Measurements from ENCODE around the gene RPS15. TPM values are rescaled to one million over a fixed set of nuclear protein-coding genes. Genes with fewer than 3 reads are reported as not detected.

The RPS15 gene
- polyA plus RNA-seq, 6 donors from 2014 or later = 2,496 to 3,315 (median 3,022) TPM

DNA sequence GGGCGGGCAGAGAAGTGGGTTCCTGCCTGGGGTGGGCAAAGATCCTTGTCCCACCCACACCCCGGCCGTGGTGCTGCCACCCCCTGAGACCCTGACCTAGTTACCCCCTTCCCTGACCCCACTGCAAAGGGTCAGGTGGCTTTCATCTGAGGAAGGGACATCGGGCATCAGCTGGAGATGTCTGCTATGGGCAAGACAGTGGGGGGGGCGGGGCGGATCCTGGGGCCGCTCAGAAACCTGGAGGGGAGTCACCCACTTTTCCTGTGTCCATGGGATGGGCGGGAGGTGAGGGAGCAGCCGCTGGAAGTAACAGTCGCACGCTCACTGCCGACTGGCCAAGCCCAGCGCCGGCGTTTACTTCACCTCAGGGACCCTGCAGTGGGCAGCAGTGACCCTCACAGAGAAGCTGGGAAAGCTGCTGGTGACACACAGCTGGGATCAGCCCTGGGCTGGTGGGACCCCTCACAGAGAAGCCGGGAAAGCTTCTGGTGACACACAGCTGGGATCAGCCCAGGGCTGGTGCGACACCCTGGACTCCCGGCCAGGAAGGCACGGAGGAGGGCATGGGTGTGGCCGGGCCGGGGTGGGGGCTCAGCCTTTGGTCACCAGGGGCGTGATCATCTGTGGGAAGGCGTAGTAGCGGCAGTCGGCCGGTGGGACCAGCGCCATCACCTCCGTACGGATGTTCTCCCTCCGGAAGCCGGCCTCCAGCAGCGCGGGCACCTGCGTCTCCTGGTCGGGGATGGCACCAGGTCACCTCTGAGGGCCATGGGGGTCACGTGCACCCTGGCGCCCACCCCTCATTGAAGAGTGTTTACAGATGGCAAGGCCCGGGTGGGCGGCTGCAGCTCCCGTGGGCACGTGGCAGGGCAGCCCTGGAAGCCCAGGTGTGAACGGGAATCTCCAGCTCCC, 41.2 kb upstream of the RPS15 start:
- DNase-seq (no peak), ATAC-seq (ENCODE audit: low read depth in 2 of 2) (no peak)
- no peaks in the 10 kb centered on the region for H3K36me3 Mint-ChIP-seq
- H3K4me1 Mint-ChIP-seq = peaks cover 4 to 7% (median 6%) of the 10 kb centered on the region in 3 donors
- no peak overlapping the region for H3K4me3 Mint-ChIP-seq
- no peaks in the 10 kb centered on the region for H3K27me3 Mint-ChIP-seq
- H3K27ac Mint-ChIP-seq = no peak overlapping the region
- no peaks in the 10 kb centered on the region for H3K9me3 Mint-ChIP-seq

DNA sequence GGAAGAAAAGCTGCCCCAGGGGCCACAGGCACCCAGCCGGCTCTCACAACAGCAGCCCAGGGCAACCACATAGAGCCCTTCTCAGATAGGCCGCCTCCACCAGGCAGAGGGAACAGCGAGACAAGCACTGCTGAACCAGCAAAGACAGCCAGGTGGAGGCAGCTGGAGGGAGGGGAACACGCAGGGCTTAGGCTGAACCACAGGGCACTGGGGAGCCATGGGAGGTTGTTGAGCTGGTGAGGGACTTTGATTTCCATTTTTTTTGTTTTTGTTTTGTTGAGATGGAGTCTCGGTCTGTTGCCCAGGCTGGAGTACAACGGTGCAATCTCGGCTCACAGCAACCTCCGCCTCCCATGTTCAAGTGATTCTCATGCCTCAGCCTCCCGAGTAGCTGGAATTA, 40.4 kb upstream of the RPS15 start:
- DNase-seq (no peak), ATAC-seq (ENCODE audit: low read depth in 2 of 2) (no peak)
- peak overlapping the region in 1 of 6 donors; percentile 56 for H3K27ac Mint-ChIP-seq
- no peak overlapping the region for H3K4me3 Mint-ChIP-seq
- peaks cover 0 to 6% (median 5%) of the 10 kb centered on the region in 3 donors for H3K27me3 Mint-ChIP-seq
- H3K4me1 Mint-ChIP-seq = peaks cover 7 to 12% (median 11%) of the 10 kb centered on the region in 3 donors
- H3K9me3 Mint-ChIP-seq = no peaks in the 10 kb centered on the region
- no peaks in the 10 kb centered on the region for H3K36me3 Mint-ChIP-seq

- Mint-ChIP-seq H3K27ac (no peak overlapping the region), H3K9me3 (no peaks in the 10 kb centered on the region), H3K4me3 (peak overlapping the region in 2 of 8 donors; percentile 66 to 74), H3K27me3 (peaks cover 0 to 13% (median 8%) of the 10 kb centered on the region in 3 donors), H3K36me3 (no peaks in the 10 kb centered on the region), H3K4me1 (peaks cover 7 to 15% (median 12%) of the 10 kb centered on the region in 3 donors)
- ATAC-seq (ENCODE audit: low read depth in 2 of 2) (no peak), DNase-seq (no peak)
Observed at GRCh38 chr19:1399079-1399478, 39.1 kb upstream of the RPS15 start.

- H3K36me3 Mint-ChIP-seq = no peaks in the 10 kb centered on the region
- DNase-seq (no peak), ATAC-seq (ENCODE audit: low read depth in 2 of 2) (no peak)
- peak overlapping the region in 1 of 8 donors; percentile 74 for H3K4me3 Mint-ChIP-seq
- H3K27me3 Mint-ChIP-seq = peaks cover 0 to 13% (median 8%) of the 10 kb centered on the region in 3 donors
- no peaks in the 10 kb centered on the region for H3K9me3 Mint-ChIP-seq
- no peak overlapping the region for H3K27ac Mint-ChIP-seq
- peaks cover 7 to 15% (median 12%) of the 10 kb centered on the region in 3 donors for H3K4me1 Mint-ChIP-seq
Observed at GRCh38 chr19:1399745-1400144, 38.5 kb upstream of the RPS15 start.

- H3K27ac Mint-ChIP-seq = peak overlapping the region in 1 of 6 donors; percentile 42
- peaks cover 7 to 15% (median 12%) of the 10 kb centered on the region in 3 donors for H3K4me1 Mint-ChIP-seq
- H3K4me3 Mint-ChIP-seq = peak overlapping the region; percentile 67 to 87 (median 76)
- ATAC-seq (ENCODE audit: low read depth in 2 of 2) (peak; percentile 25 to 37), DNase-seq (no peak)
- no peaks in the 10 kb centered on the region for H3K9me3 Mint-ChIP-seq
- H3K27me3 Mint-ChIP-seq = peaks cover 0 to 13% (median 8%) of the 10 kb centered on the region in 3 donors
- H3K36me3 Mint-ChIP-seq = no peaks in the 10 kb centered on the region
Observed at GRCh38 chr19:1400281-1401137, 37.7 kb upstream of the RPS15 start.

- H3K9me3 Mint-ChIP-seq = no peaks in the 10 kb centered on the region
- peak within 1 kb of the TSS in 1 of 6 donors; percentile 42 for H3K27ac Mint-ChIP-seq
- peaks cover 0 to 13% (median 8%) of the 10 kb centered on the region in 3 donors for H3K27me3 Mint-ChIP-seq
- H3K36me3 Mint-ChIP-seq = no peaks in the 10 kb centered on the region
- peak within 1 kb of the TSS; percentile 69 to 88 (median 78) for H3K4me3 Mint-ChIP-seq
- ATAC-seq (ENCODE audit: low read depth in 2 of 2) (peak; percentile 83 to 84), DNase-seq (peak; percentile 55)
- peaks cover 10 to 16% (median 13%) of the 10 kb centered on the region in 3 donors for H3K4me1 Mint-ChIP-seq
Observed at GRCh38 chr19:1401138-1401888, 36.9 kb upstream of the RPS15 start, which contains the start of gene GAMT. GAMT (minus strand) TSS chr19:1401542; CDS start chr19:1401476, 66 bp downstream.

GRCh38 chr19:1401889-1402217, 36.3 kb upstream of the RPS15 start:
- H3K36me3 Mint-ChIP-seq = no peaks in the 10 kb centered on the region
- ATAC-seq (ENCODE audit: low read depth in 2 of 2) (no peak), DNase-seq (no peak)
- peak overlapping the region; percentile 49 to 88 (median 73) for H3K4me3 Mint-ChIP-seq
- H3K9me3 Mint-ChIP-seq = no peaks in the 10 kb centered on the region
- H3K27ac Mint-ChIP-seq = no peak overlapping the region
- H3K4me1 Mint-ChIP-seq = peaks cover 15 to 21% (median 18%) of the 10 kb centered on the region in 3 donors
- H3K27me3 Mint-ChIP-seq = peaks cover 0 to 13% (median 8%) of the 10 kb centered on the region in 3 donors

GRCh38 chr19:1402411-1403070, 35.7 kb upstream of the RPS15 start:
- ATAC-seq (ENCODE audit: low read depth in 2 of 2) (no peak), DNase-seq (no peak)
- Mint-ChIP-seq H3K4me3 (peak overlapping the region in 7 of 8 donors; percentile 51 to 89 (median 73)), H3K36me3 (no peaks in the 10 kb centered on the region), H3K27me3 (peaks cover 0 to 13% (median 8%) of the 10 kb centered on the region in 3 donors), H3K9me3 (no peaks in the 10 kb centered on the region), H3K4me1 (peaks cover 16 to 22% (median 21%) of the 10 kb centered on the region in 3 donors), H3K27ac (peak overlapping the region in 3 of 6 donors; percentile 39 to 66 (median 56))

- Mint-ChIP-seq H3K9me3 (no peaks in the 10 kb centered on the region), H3K4me1 (peaks cover 42 to 48% (median 46%) of the 10 kb centered on the region in 3 donors), H3K4me3 (peak overlapping the region; percentile 75 to 91 (median 84)), H3K27me3 (peaks cover 0 to 13% (median 8%) of the 10 kb centered on the region in 3 donors), H3K27ac (peak overlapping the region; percentile 75 to 91 (median 89)), H3K36me3 (no peaks in the 10 kb centered on the region)
- DNase-seq (peak; percentile 100), ATAC-seq (ENCODE audit: low read depth in 2 of 2) (peak; percentile 72 to 77)
Observed at GRCh38 chr19:1406774-1407527, 31.2 kb upstream of the RPS15 start.

GRCh38 chr19:1407528-1408299, 30.5 kb upstream of the RPS15 start, which contains the start of gene DAZAP1:
DAZAP1 (plus strand) TSS chr19:1407586; CDS start chr19:1407774, 188 bp downstream.
- peak within 1 kb of the TSS; percentile 77 to 97 (median 88) for H3K4me3 Mint-ChIP-seq
- DNase-seq (no peak), ATAC-seq (ENCODE audit: low read depth in 2 of 2) (peak in 1 of 2 donors; percentile 37)
- no peaks in the 10 kb centered on the region for H3K9me3 Mint-ChIP-seq
- H3K27ac Mint-ChIP-seq = peak within 1 kb of the TSS; percentile 75 to 92 (median 90)
- peaks cover 41 to 48% (median 44%) of the 10 kb centered on the region in 3 donors for H3K4me1 Mint-ChIP-seq
- peaks cover 0 to 9% (median 3%) of the 10 kb centered on the region in 3 donors for H3K27me3 Mint-ChIP-seq
- H3K36me3 Mint-ChIP-seq = no peaks in the 10 kb centered on the region
